HepG2 (cell line): ENCODE data around the gene RHBDD3. TPM values are rescaled to one million over a fixed set of nuclear protein-coding genes. Genes with fewer than 3 reads are reported as not detected.

ENCODE experiments used
- AKAP8 ChIP-seq: sonication (generic); formaldehyde crosslinking; IDR thresholded peaks from 2 replicates; pipeline ENCODE4 v1.5.1; 2020; ENCODE audit warnings: mild to moderate bottlenecking, missing genetic modification reagents
- CEBPG ChIP-seq: IDR thresholded peaks from 2 replicates; pipeline ENCODE4 v1.6.1; 2016
- ERF ChIP-seq: IDR thresholded peaks from 2 replicates; pipeline ENCODE4 v1.6.1; 2018; ENCODE audit warnings: missing biosample characterization, missing genetic modification reagents
- FOXP1 ChIP-seq, 2 experiments: fragments of 450-650 bp in 1 of 2; IDR thresholded peaks; 2 replicates each; pipeline ENCODE4 v1.6.1; 2017 to 2018; ENCODE audit warnings: antibody characterized with exemption in 1 of 2
- KLF6 ChIP-seq: IDR thresholded peaks from 2 replicates; pipeline ENCODE4 v1.8.0; 2016; ENCODE audit warnings: missing biosample characterization, missing genetic modification reagents
- NFE2L2 ChIP-seq: fragments of 150-350 bp; IDR thresholded peaks from 2 replicates; pipeline ENCODE4 v1.6.1; 2014; ENCODE audit warnings: low read length
- NFRKB ChIP-seq: fragments of 450-650 bp; IDR thresholded peaks from 2 replicates; pipeline ENCODE4 v1.6.1; 2017
- NR1H2 ChIP-seq: sonication (generic); formaldehyde crosslinking; IDR thresholded peaks from 2 replicates; pipeline ENCODE4 v1.8.1; 2022; ENCODE audit warnings: low read depth, missing genetic modification reagents, borderline replicate concordance
- PRPF4 ChIP-seq: fragments of 200-400 bp; formaldehyde crosslinking; IDR thresholded peaks from 2 replicates; pipeline ENCODE4 v1.6.1; 2016; ENCODE audit warnings: low read length, low read depth; ENCODE audit not compliant: poor library complexity, severe bottlenecking
- SALL1 ChIP-seq: sonication (generic); formaldehyde crosslinking; IDR thresholded peaks from 2 replicates; pipeline ENCODE4 v1.8.0; 2022; ENCODE audit warnings: mild to moderate bottlenecking, missing genetic modification reagents
- TBX2 ChIP-seq: sonication (generic); formaldehyde crosslinking; IDR thresholded peaks from 2 replicates; pipeline ENCODE4 v1.5.0; 2020; ENCODE audit warnings: missing genetic modification reagents, mild to moderate bottlenecking, borderline replicate concordance
- TCF7L2 ChIP-seq: IDR thresholded peaks from 2 replicates; pipeline ENCODE4 v1.6.1; 2011; ENCODE audit warnings: mild to moderate bottlenecking, low read depth, low read length, moderate library complexity
- TEAD2 ChIP-seq: sonication (generic); formaldehyde crosslinking; IDR thresholded peaks from 2 replicates; pipeline ENCODE4 v1.9.0; 2021; ENCODE audit warnings: missing genetic modification reagents
- TEAD3 ChIP-seq: optimal IDR thresholded peaks from 2 replicates; pipeline ENCODE3; 2016; ENCODE audit warnings: borderline replicate concordance
- TOE1 ChIP-seq: sonication (generic); formaldehyde crosslinking; IDR thresholded peaks from 2 replicates; pipeline ENCODE4 v1.4.0; 2020; ENCODE audit warnings: mild to moderate bottlenecking, missing genetic modification reagents
- ZNF232 ChIP-seq: sonication (generic); formaldehyde crosslinking; IDR thresholded peaks from 2 replicates; pipeline ENCODE4 v1.4.0; 2020; ENCODE audit warnings: missing genetic modification reagents, borderline replicate concordance
- ZNF788 ChIP-seq: sonication (generic); formaldehyde crosslinking; IDR thresholded peaks from 2 replicates; pipeline ENCODE4 v1.5.0; 2020; ENCODE audit warnings: mild to moderate bottlenecking, missing genetic modification reagents, borderline replicate concordance
- ZNF883 ChIP-seq: sonication (generic); formaldehyde crosslinking; IDR thresholded peaks from 2 replicates; pipeline ENCODE4 v1.5.1; 2020; ENCODE audit warnings: mild to moderate bottlenecking, missing genetic modification reagents; ENCODE audit errors: not compliant biosample characterization
- polyA plus RNA-seq, 8 experiments: library from polyadenylated mRNA; depleted of rRNA in 3 of 8; stranded (reverse) in 7 of 8; unstranded in 1 of 8; fragments of >200 nt; fragmentation: Illumina TruSeq in 4 of 8; extraction: Trizol in 4 of 8; gene quantifications; 2 replicates each; pipeline versions ENCODE4 v1.2.1 to v1.2.3, GENCODE V29; 2011 to 2016; ENCODE audit warnings: low read depth in 4 of 8, missing spikeins in 1 of 8, mixed read lengths in 1 of 8; ENCODE audit not compliant: insufficient read depth in 1 of 8
- total RNA-seq, 5 experiments: library from RNA; depleted of rRNA; stranded (reverse); fragments of >200 nt; fragmentation: Illumina TruSeq; extraction: Trizol; gene quantifications; 2 replicates each; pipeline ENCODE4 v1.2.3, GENCODE V29; 2016; ENCODE audit warnings: low read depth in 1 of 5
- TF ChIP-seq, protein P1 (sequence below), 2 experiments: sonication (generic) in 1 of 2; formaldehyde crosslinking in 1 of 2; IDR thresholded peaks; 2 replicates each; pipeline versions ENCODE4 v1.4.0 to v1.6.1; 2018 to 2020; ENCODE audit warnings: missing genetic modification reagents in 2 of 2, borderline replicate concordance in 1 of 2, low read depth in 1 of 2, mild to moderate bottlenecking in 1 of 2, missing biosample characterization in 1 of 2
- TF ChIP-seq, protein P2 (sequence below): sonication (generic); formaldehyde crosslinking; conservative IDR thresholded peaks from 2 replicates; pipeline ENCODE4 v1.4.0; 2020; ENCODE audit warnings: missing genetic modification reagents
- TF ChIP-seq, protein P3 (sequence below): sonication (generic); formaldehyde crosslinking; conservative IDR thresholded peaks from 2 replicates; pipeline ENCODE4 v1.4.0; 2020; ENCODE audit warnings: missing genetic modification reagents

RHBDD3 gene
- total and polyA plus RNA-seq, 2 of the 13 experiments (the other 11 are each of a cell fraction or from before 2014, with no cell fraction given), result 12.1 to 26.7 TPM

DNA sequence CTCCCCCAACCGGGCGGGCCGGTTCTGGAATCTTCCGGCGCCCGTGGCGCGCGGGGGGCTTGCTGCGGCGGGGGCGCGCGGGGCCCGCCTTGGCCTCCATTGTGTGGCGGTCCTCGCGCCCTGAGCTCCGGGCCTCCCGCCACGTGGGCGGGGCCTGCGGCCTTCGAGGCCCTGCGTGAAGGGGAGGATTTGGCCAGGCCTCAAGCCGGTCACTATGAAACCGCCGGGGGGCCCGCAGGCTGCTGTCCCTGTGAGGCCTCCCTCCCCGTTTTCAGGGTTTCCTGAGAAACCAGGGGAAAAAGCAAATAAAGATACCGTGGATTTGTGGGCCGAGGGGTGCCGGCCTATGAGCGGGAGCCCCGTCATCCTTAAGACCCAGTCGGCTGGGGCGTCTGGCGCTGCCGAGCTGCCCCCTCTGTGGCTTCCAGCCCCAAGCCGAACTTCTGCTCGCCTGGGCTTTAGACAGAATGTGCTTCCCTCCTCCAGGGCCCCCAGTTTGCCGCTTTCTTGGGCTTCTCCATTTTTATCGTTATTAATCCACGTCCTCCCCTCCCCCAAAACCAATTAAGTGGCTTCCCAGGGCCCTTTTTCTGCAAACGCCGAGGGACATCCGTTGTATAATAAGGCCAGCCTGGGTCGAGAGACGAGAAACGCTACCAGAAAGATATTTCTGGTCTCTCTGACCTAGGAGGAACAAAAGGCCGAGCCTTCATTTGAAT is 889 bp upstream of the RHBDD3 start (continued):
- TF ChIP-seq, protein P1, sequence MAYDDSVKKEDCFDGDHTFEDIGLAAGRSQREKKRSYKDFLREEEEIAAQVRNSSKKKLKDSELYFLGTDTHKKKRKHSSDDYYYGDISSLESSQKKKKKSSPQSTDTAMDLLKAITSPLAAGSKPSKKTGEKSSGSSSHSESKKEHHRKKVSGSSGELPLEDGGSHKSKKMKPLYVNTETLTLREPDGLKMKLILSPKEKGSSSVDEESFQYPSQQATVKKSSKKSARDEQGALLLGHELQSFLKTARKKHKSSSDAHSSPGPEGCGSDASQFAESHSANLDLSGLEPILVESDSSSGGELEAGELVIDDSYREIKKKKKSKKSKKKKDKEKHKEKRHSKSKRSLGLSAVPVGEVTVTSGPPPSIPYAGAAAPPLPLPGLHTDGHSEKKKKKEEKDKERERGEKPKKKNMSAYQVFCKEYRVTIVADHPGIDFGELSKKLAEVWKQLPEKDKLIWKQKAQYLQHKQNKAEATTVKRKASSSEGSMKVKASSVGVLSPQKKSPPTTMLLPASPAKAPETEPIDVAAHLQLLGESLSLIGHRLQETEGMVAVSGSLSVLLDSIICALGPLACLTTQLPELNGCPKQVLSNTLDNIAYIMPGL (CRISPR knock-in tag; IDR thresholded peaks at IDR 0.05; ENCODE audit: borderline replicate concordance in 1 of 2, low read depth in 1 of 2), result no peak; a peak in 1 of 4 replicates
- no peak for TF ChIP-seq NFE2L2
- TF ChIP-seq AKAP8, result no peak
- TF ChIP-seq, protein P2, sequence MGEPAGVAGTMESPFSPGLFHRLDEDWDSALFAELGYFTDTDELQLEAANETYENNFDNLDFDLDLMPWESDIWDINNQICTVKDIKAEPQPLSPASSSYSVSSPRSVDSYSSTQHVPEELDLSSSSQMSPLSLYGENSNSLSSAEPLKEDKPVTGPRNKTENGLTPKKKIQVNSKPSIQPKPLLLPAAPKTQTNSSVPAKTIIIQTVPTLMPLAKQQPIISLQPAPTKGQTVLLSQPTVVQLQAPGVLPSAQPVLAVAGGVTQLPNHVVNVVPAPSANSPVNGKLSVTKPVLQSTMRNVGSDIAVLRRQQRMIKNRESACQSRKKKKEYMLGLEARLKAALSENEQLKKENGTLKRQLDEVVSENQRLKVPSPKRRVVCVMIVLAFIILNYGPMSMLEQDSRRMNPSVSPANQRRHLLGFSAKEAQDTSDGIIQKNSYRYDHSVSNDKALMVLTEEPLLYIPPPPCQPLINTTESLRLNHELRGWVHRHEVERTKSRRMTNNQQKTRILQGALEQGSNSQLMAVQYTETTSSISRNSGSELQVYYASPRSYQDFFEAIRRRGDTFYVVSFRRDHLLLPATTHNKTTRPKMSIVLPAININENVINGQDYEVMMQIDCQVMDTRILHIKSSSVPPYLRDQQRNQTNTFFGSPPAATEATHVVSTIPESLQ (CRISPR knock-in tag), result no peak
- no peak for TF ChIP-seq CEBPG (CRISPR knock-in tag)
- TF ChIP-seq SALL1, result peak; percentile 24
- TF ChIP-seq NFRKB, result no peak
- peak; percentile 87; the same call in 1 of the 2 replicates for TF ChIP-seq KLF6
- TF ChIP-seq ZNF788 (CRISPR knock-in tag), result no peak
- no peak for TF ChIP-seq TOE1 (CRISPR knock-in tag)
- no peak for TF ChIP-seq PRPF4
- TF ChIP-seq ZNF883, result no peak
- 0 out of 2 replicates have a peak, but pooled peaks have one; percentile 29 for TF ChIP-seq TBX2 (CRISPR knock-in tag)
- TF ChIP-seq ZNF232, result peak; percentile 25; the same call in 1 of the 2 replicates
- no peak; the same call in 1 of the 2 replicates for TF ChIP-seq ERF (CRISPR knock-in tag)
- 0 out of 2 replicates have a peak, but pooled peaks have one; percentile 14 for TF ChIP-seq TEAD2
- TF ChIP-seq TCF7L2, result no peak
- 0 out of 2 replicates have a peak, but pooled peaks have one; percentile 51 for TF ChIP-seq NR1H2
- TF ChIP-seq FOXP1 (IDR thresholded peaks at IDR 0.05), result no peak
- no peak for TF ChIP-seq FOXP1 (CRISPR knock-in tag; IDR thresholded peaks at IDR 0.05)
- TF ChIP-seq, protein P3, sequence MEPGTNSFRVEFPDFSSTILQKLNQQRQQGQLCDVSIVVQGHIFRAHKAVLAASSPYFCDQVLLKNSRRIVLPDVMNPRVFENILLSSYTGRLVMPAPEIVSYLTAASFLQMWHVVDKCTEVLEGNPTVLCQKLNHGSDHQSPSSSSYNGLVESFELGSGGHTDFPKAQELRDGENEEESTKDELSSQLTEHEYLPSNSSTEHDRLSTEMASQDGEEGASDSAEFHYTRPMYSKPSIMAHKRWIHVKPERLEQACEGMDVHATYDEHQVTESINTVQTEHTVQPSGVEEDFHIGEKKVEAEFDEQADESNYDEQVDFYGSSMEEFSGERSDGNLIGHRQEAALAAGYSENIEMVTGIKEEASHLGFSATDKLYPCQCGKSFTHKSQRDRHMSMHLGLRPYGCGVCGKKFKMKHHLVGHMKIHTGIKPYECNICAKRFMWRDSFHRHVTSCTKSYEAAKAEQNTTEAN, result peak; percentile 35; the same call in 1 of the 2 replicates
- TF ChIP-seq TEAD3 (CRISPR knock-in tag), result no peak
